HepG2 (cell line): ENCODE data around the gene ANO4.

ENCODE experiments used
- FOXP4 ChIP-seq: sonication (generic); formaldehyde crosslinking; IDR thresholded peaks from 2 replicates; pipeline ENCODE4 v1.4.0; 2020; ENCODE audit warnings: missing genetic modification reagents
- PHF21A ChIP-seq: sonication (generic); formaldehyde crosslinking; IDR thresholded peaks from 2 replicates; pipeline ENCODE4 v1.5.0; 2020; ENCODE audit warnings: mild to moderate bottlenecking, missing genetic modification reagents
- SRF ChIP-seq: IDR thresholded peaks from 2 replicates; pipeline ENCODE4 v1.6.1; 2011; ENCODE audit warnings: mild to moderate bottlenecking, low read depth, low read length, moderate library complexity
- ZNF672 ChIP-seq: sonication (generic); formaldehyde crosslinking; IDR thresholded peaks from 2 replicates; pipeline ENCODE4 v1.8.1; 2022; ENCODE audit warnings: missing genetic modification reagents
- ZNF703 ChIP-seq: sonication (generic); formaldehyde crosslinking; IDR thresholded peaks from 2 replicates; pipeline ENCODE4 v1.5.1; 2020; ENCODE audit warnings: missing genetic modification reagents, mild to moderate bottlenecking, moderate library complexity, borderline replicate concordance
- TF ChIP-seq, protein P1 (sequence below): sonication (generic); formaldehyde crosslinking; IDR thresholded peaks from 2 replicates; pipeline ENCODE4 v1.5.0; 2020; ENCODE audit warnings: mild to moderate bottlenecking, missing genetic modification reagents, moderate library complexity

DNA sequence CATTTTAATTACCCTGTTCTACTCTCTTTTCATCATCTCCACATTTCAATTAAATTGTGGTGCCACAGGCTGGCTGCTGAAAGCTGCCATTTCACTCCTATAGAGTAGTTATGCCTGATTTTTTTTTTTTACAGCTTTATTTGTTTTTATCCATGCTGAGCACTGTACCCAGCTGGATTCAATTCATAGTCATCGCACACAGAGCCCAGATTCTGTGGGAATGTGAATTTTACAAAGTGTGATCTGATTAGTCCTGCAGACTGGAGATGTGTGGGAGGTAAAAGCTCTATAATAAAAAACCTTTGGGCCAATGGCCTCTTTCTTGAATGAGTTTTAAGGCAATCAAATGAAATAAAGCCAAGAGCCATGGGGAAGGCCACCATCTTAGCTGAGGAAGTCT lies 190.2 kb downstream of the ANO4 start:
- TF ChIP-seq SRF (no peak), ZNF672 (CRISPR knock-in tag) (no peak), ZNF703 (no peak), PHF21A (no peak), FOXP4 (CRISPR knock-in tag) (no peak)
- TF ChIP-seq, protein P1, sequence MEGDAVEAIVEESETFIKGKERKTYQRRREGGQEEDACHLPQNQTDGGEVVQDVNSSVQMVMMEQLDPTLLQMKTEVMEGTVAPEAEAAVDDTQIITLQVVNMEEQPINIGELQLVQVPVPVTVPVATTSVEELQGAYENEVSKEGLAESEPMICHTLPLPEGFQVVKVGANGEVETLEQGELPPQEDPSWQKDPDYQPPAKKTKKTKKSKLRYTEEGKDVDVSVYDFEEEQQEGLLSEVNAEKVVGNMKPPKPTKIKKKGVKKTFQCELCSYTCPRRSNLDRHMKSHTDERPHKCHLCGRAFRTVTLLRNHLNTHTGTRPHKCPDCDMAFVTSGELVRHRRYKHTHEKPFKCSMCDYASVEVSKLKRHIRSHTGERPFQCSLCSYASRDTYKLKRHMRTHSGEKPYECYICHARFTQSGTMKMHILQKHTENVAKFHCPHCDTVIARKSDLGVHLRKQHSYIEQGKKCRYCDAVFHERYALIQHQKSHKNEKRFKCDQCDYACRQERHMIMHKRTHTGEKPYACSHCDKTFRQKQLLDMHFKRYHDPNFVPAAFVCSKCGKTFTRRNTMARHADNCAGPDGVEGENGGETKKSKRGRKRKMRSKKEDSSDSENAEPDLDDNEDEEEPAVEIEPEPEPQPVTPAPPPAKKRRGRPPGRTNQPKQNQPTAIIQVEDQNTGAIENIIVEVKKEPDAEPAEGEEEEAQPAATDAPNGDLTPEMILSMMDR = no peak
